ENCODE data around the gene TRIM54. TPM values are rescaled to one million over a fixed set of nuclear protein-coding genes. Genes with fewer than 3 reads are reported as not detected.

TRIM54 gene
- total and polyA plus RNA-seq, 3 experiments from 2014 or later: 0.22 TPM; not detected in 1

- peaks cover 32% of the 10 kb centered on the region for H3K4me1 ChIP-seq (ENCODE audit: insufficient read depth, low read length)
- no peaks in the 10 kb centered on the region for H3K9me3 Mint-ChIP-seq
Observed at GRCh38 chr2:27356382-27357181, 74.4 kb downstream of the TRIM54 start, which contains the start of gene GTF3C2. Gene GTF3C2 (minus strand): TSS chr2:27356764. CDS start chr2:27343554, 13,210 bp downstream.

More at GRCh38 chr2:27356382-27357181, 74.4 kb downstream of the TRIM54 start, which contains the start of gene GTF3C2:
- H3K27me3 Mint-ChIP-seq: peaks cover 0 to 1% of the 10 kb centered on the region in 2 donors
- Histone ChIP-seq H3K36me3 (ENCODE audit: insufficient read depth, low read length) (no peaks in the 10 kb centered on the region), H3K27ac (ENCODE audit: low read depth, low read length) (peak within 1 kb of the TSS; percentile 90), H3K9me3 (ENCODE audit: low read length) (no peaks in the 10 kb centered on the region), H3K27me3 (ENCODE audit: insufficient read depth, low read length, poor library complexity, severe bottlenecking) (no peaks in the 10 kb centered on the region), H3K4me3 (ENCODE audit: low read length) (peak within 1 kb of the TSS; percentile 92)
- CTCF ChIA-PET: interaction anchor here (0.8 to 1.0 kb wide), 3 partner anchors 13 to 15 kb away, joined by 3 to 4 read pairs (median 3); partner anchors contain the start of gene EIF2B4
- H3K4me3 Mint-ChIP-seq: peak within 1 kb of the TSS; percentile 93 to 100 (median 99)
- H3K27ac Mint-ChIP-seq: peak within 1 kb of the TSS; percentile 98 to 100 (median 99)
- H3K36me3 Mint-ChIP-seq: peaks cover 0 to 23% (median 0%) of the 10 kb centered on the region in 3 donors
- peak; percentile 86 to 96 (median 93) for DNase-seq
- H3K4me1 Mint-ChIP-seq: peaks cover 44 to 64% (median 58%) of the 10 kb centered on the region in 3 donors
- POLR2A ChIA-PET: interaction anchor here (0.6 to 1.7 kb wide), 5 partner anchors 13 to 1256 kb away, joined by 4 to 12 read pairs (median 8); partner anchors contain the start of genes EIF2B4, NRBP1, PPM1G and SNX17

Other genes starting within 250 kb of the TRIM54 start
- gene TMEM214, start 249.5 kb upstream of the TRIM54 start, total RNA-seq: 10 to 100 TPM; 67.6 to 71.7 TPM
- gene TMEM214, start 249.5 kb upstream of the TRIM54 start, polyA plus RNA-seq: 36.3 TPM
- 10 to 100 TPM; 16.0 to 17.3 TPM for gene AGBL5, start 230.8 kb upstream of the TRIM54 start, total RNA-seq
- 11.5 TPM for gene AGBL5, start 230.8 kb upstream of the TRIM54 start, polyA plus RNA-seq
- 100 to 1,000 TPM; 346 to 353 TPM for gene OST4, start 210.8 kb upstream of the TRIM54 start, total RNA-seq
- 907 TPM for gene OST4, start 210.8 kb upstream of the TRIM54 start, polyA plus RNA-seq
- gene EMILIN1, start 203.8 kb upstream of the TRIM54 start, total RNA-seq: under 1 TPM; 0.79 to 0.89 TPM
- 0.85 TPM for gene EMILIN1, start 203.8 kb upstream of the TRIM54 start, polyA plus RNA-seq
- 10 to 100 TPM; 14.5 to 17.8 TPM for gene KHK, start 195.7 kb upstream of the TRIM54 start, total RNA-seq
- gene KHK, start 195.7 kb upstream of the TRIM54 start, polyA plus RNA-seq: 6.5 TPM
- gene CGREF1, start 163.3 kb upstream of the TRIM54 start, total RNA-seq: 1 to 10 TPM; 2.7 to 3.5 TPM
- 0.17 TPM for gene CGREF1, start 163.3 kb upstream of the TRIM54 start, polyA plus RNA-seq
- gene ABHD1, start 158.6 kb upstream of the TRIM54 start, total RNA-seq: under 1 TPM; 0.33 to 0.90 TPM
- gene ABHD1, start 158.6 kb upstream of the TRIM54 start, polyA plus RNA-seq: 1.4 TPM
- 10 to 100 TPM; 79.5 to 80.6 TPM for gene PREB, start 147.8 kb upstream of the TRIM54 start, total RNA-seq
- gene PREB, start 147.8 kb upstream of the TRIM54 start, polyA plus RNA-seq: 68.6 TPM
- not detected for gene PRR30, start 143.0 kb upstream of the TRIM54 start, total RNA-seq
- gene PRR30, start 143.0 kb upstream of the TRIM54 start, polyA plus RNA-seq: not detected
- not detected for gene TCF23, start 133.4 kb upstream of the TRIM54 start, total RNA-seq
- not detected for gene TCF23, start 133.4 kb upstream of the TRIM54 start, polyA plus RNA-seq
- 100 to 1,000 TPM; 101 to 106 TPM for gene ATRAID, start 70.4 kb upstream of the TRIM54 start, total RNA-seq
- 296 TPM for gene ATRAID, start 70.4 kb upstream of the TRIM54 start, polyA plus RNA-seq
- gene SLC5A6, start 70.2 kb upstream of the TRIM54 start, total RNA-seq: 100 to 1,000 TPM; 109 to 110 TPM
- 21.0 TPM for gene SLC5A6, start 70.2 kb upstream of the TRIM54 start, polyA plus RNA-seq
- gene CAD, start 65.1 kb upstream of the TRIM54 start, total RNA-seq: 100 to 1,000 TPM; 147 to 154 TPM
- gene CAD, start 65.1 kb upstream of the TRIM54 start, polyA plus RNA-seq: 27.0 TPM
- under 1 TPM; 0.33 to 0.55 TPM for gene SLC30A3, start 19.4 kb upstream of the TRIM54 start, total RNA-seq
- not detected for gene SLC30A3, start 19.4 kb upstream of the TRIM54 start, polyA plus RNA-seq
- gene DNAJC5G, start 7.0 kb upstream of the TRIM54 start, total RNA-seq: not detected
- not detected for gene DNAJC5G, start 7.0 kb upstream of the TRIM54 start, polyA plus RNA-seq
- 1 to 10 TPM; 1.7 to 2.6 TPM for gene UCN, start 26.0 kb downstream of the TRIM54 start, total RNA-seq
- 0.71 TPM for gene UCN, start 26.0 kb downstream of the TRIM54 start, polyA plus RNA-seq
- 10 to 100 TPM; 85.9 to 86.4 TPM for gene MPV17, start 40.7 kb downstream of the TRIM54 start, total RNA-seq
- gene MPV17, start 40.7 kb downstream of the TRIM54 start, polyA plus RNA-seq: 118 TPM
- gene GTF3C2, start 74.3 kb downstream of the TRIM54 start, total RNA-seq: 10 to 100 TPM; 76.7 to 81.7 TPM
- 43.5 TPM for gene GTF3C2, start 74.3 kb downstream of the TRIM54 start, polyA plus RNA-seq
- 10 to 100 TPM; 46.6 to 47.1 TPM for gene EIF2B4, start 87.9 kb downstream of the TRIM54 start, total RNA-seq
- gene EIF2B4, start 87.9 kb downstream of the TRIM54 start, polyA plus RNA-seq: 32.7 TPM
- 100 to 1,000 TPM; 122 to 130 TPM for gene SNX17, start 88.2 kb downstream of the TRIM54 start, total RNA-seq
- 211 TPM for gene SNX17, start 88.2 kb downstream of the TRIM54 start, polyA plus RNA-seq
- gene ZNF513, start 98.3 kb downstream of the TRIM54 start, total RNA-seq: 1 to 10 TPM; 9.2 to 9.9 TPM
- gene ZNF513, start 98.3 kb downstream of the TRIM54 start, polyA plus RNA-seq: 4.7 TPM
- 100 to 1,000 TPM; 189 to 191 TPM for gene PPM1G, start 127.2 kb downstream of the TRIM54 start, total RNA-seq
- gene PPM1G, start 127.2 kb downstream of the TRIM54 start, polyA plus RNA-seq: 104 TPM
- gene NRBP1, start 146.2 kb downstream of the TRIM54 start, total RNA-seq: 10 to 100 TPM; 77.2 to 81.0 TPM
- 128 TPM for gene NRBP1, start 146.2 kb downstream of the TRIM54 start, polyA plus RNA-seq
- gene KRTCAP3, start 160.0 kb downstream of the TRIM54 start, total RNA-seq: 1 to 10 TPM; 4.0 to 5.4 TPM
- 0.71 TPM for gene KRTCAP3, start 160.0 kb downstream of the TRIM54 start, polyA plus RNA-seq
- gene IFT172, start 207.3 kb downstream of the TRIM54 start, total RNA-seq: 10 to 100 TPM; 12.0 to 13.8 TPM
- 5.3 TPM for gene IFT172, start 207.3 kb downstream of the TRIM54 start, polyA plus RNA-seq
- under 1 TPM in 1 of 2 experiments, not detected in 1; 0.15 TPM for gene FNDC4, start 212.8 kb downstream of the TRIM54 start, total RNA-seq
- gene FNDC4, start 212.8 kb downstream of the TRIM54 start, polyA plus RNA-seq: not detected
- gene GCKR, start 214.4 kb downstream of the TRIM54 start, total RNA-seq: not detected
- gene GCKR, start 214.4 kb downstream of the TRIM54 start, polyA plus RNA-seq: not detected

Data from CD8-positive, alpha-beta memory T cell (primary cell).